ENCODE data around the gene SEPSECS.

SEPSECS gene

DNA sequence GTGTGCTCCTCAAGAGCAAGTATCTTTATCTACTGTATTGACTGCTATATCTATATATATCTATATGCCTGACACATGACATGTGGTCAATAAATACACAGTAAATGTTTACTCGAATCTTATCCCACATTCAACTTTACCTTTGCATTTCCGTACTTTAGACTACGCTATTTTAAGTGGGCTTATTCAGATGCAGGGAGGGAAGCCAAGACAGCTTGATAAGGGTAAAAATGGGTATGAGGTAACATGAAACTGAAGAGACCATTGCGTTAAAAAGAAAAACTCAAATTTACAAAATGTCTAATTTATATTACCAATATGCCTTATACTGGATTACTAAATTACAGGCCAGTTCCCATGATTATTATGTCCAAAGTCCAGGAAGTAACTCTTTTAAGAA lies 17.8 kb downstream of the SEPSECS start (continued):
- TF ChIP-seq, protein P1, sequence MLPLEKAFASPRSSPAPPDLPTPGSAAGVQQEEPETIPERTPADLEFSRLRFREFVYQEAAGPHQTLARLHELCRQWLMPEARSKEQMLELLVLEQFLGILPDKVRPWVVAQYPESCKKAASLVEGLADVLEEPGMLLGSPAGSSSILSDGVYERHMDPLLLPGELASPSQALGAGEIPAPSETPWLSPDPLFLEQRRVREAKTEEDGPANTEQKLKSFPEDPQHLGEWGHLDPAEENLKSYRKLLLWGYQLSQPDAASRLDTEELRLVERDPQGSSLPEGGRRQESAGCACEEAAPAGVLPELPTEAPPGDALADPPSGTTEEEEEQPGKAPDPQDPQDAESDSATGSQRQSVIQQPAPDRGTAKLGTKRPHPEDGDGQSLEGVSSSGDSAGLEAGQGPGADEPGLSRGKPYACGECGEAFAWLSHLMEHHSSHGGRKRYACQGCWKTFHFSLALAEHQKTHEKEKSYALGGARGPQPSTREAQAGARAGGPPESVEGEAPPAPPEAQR (tag by site-specific recombination; IDR thresholded peaks at IDR 0.05): no peak
- TF ChIP-seq OSR2 (tag by site-specific recombination; IDR thresholded peaks at IDR 0.05) (no peak), ZNF707 (tag by site-specific recombination; IDR thresholded peaks at IDR 0.05) (no peak)

DNA sequence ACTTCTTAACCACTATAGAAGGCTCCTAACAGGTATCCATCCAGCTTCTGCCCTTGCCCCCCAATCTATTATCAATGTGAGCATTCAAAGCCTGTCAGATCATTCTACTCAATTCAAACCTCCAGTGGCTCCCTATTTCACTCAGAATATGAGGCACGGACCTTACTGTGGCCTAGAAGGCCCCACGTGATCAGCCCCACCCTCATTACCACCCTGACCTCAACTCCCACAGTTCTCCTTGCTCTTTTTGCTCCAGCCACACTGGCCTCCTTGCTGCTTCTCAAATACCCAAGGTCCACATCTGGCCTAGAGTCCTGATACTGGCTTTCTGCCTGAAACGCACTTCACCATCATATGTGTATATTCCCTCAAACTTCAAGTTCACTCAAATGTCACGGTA lies 18.7 kb downstream of the SEPSECS start:
- no peak for TF ChIP-seq HOXD13 (CRISPR knock-in tag; IDR thresholded peaks at IDR 0.05; ENCODE audit: borderline replicate concordance)
- Histone ChIP-seq H3K36me3 (ENCODE audit: control insufficient read depth in 2 of 2, insufficient read depth in 1 of 2, low read length in 2 of 2) (no peaks in the 10 kb centered on the region), H3K9me3 (ENCODE audit: control insufficient read depth, insufficient read depth, low read depth, low read length) (no peaks in the 10 kb centered on the region), H3K4me1 (ENCODE audit: control insufficient read depth, insufficient read depth, low read length) (no peaks in the 10 kb centered on the region), H3K27ac (ENCODE audit: extremely low read depth, low read depth, low read length) (no peak overlapping the region), H3K4me3 (ENCODE audit: low read depth, low read length) (no peak overlapping the region)
- POLR2A ChIA-PET: no interaction called here
- CTCF ChIA-PET: no interaction called here

DNA sequence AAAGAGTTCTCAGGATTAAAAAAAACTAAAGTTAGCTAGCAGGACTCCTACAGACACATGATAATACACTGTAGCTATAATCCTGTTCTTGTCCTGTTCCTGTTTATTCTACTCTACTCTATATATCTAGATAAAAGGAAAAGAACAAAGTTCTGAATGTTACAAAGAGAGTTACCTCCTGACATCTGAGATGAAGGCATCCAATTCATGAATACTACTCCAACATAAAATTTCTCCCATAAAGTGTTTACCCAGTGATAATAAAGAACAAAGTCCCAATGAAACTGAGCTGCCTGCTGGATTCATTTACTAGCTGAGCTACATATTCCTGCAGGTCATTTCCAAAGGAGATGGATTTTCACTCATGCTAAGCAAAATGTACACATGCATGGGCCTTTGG lies 27.1 kb downstream of the SEPSECS start:
- H3K36me3 ChIP-seq (ENCODE audit: control insufficient read depth in 2 of 2, insufficient read depth in 1 of 2, low read length in 2 of 2): no peaks in the 10 kb centered on the region
- no peaks in the 10 kb centered on the region for H3K4me1 ChIP-seq (ENCODE audit: control insufficient read depth, insufficient read depth, low read length)
- H3K27ac ChIP-seq (ENCODE audit: extremely low read depth, low read depth, low read length): no peak overlapping the region
- H3K4me3 ChIP-seq (ENCODE audit: low read depth, low read length): no peak overlapping the region
- ChIA-PET CTCF (interaction anchor here (0.6 kb wide), 1 partner anchor 244 kb away, joined by 4 read pairs; no protein-coding TSS in a partner anchor), POLR2A (no interaction called here)
- H3K9me3 ChIP-seq (ENCODE audit: control insufficient read depth, insufficient read depth, low read depth, low read length): no peaks in the 10 kb centered on the region
- no peak for TF ChIP-seq GLIS1 (tag by site-specific recombination; IDR thresholded peaks at IDR 0.05)
- TF ChIP-seq, protein P2, sequence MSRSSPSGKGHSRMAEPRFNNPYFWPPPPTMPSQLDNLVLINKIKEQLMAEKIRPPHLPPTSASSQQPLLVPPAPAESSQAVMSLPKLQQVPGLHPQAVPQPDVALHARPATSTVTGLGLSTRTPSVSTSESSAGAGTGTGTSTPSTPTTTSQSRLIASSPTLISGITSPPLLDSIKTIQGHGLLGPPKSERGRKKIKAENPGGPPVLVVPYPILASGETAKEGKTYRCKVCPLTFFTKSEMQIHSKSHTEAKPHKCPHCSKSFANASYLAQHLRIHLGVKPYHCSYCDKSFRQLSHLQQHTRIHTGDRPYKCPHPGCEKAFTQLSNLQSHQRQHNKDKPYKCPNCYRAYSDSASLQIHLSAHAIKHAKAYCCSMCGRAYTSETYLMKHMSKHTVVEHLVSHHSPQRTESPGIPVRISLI (tag by site-specific recombination; IDR thresholded peaks at IDR 0.05): no peak
- TF ChIP-seq ZBTB48 (tag by site-specific recombination; IDR thresholded peaks at IDR 0.05): no peak
- TF ChIP-seq ZNF560 (tag by site-specific recombination; IDR thresholded peaks at IDR 0.05; ENCODE audit: borderline replicate concordance): no peak
- TF ChIP-seq, protein P3, sequence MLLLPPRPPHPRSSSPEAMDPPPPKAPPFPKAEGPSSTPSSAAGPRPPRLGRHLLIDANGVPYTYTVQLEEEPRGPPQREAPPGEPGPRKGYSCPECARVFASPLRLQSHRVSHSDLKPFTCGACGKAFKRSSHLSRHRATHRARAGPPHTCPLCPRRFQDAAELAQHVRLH (tag by site-specific recombination; IDR thresholded peaks at IDR 0.05): no peak
- no peak for TF ChIP-seq ZNF174 (tag by site-specific recombination; IDR thresholded peaks at IDR 0.05)
- no peak for TF ChIP-seq ZNF792 (tag by site-specific recombination; IDR thresholded peaks at IDR 0.05)
- no peak for TF ChIP-seq ZNF16 (tag by site-specific recombination; IDR thresholded peaks at IDR 0.05; ENCODE audit: low read depth)
- TF ChIP-seq ZNF394 (tag by site-specific recombination; IDR thresholded peaks at IDR 0.05; ENCODE audit: borderline replicate concordance): no peak
- TF ChIP-seq ZNF677 (tag by site-specific recombination; IDR thresholded peaks at IDR 0.05): no peak
- TF ChIP-seq ZNF248 (tag by site-specific recombination; IDR thresholded peaks at IDR 0.05): no peak
- TF ChIP-seq MZF1 (tag by site-specific recombination; IDR thresholded peaks at IDR 0.05; ENCODE audit: borderline replicate concordance): no peak
- no peak for TF ChIP-seq ZNF292 (tag by site-specific recombination; IDR thresholded peaks at IDR 0.05; ENCODE audit: borderline replicate concordance, low read depth)
- TF ChIP-seq ZNF571 (tag by site-specific recombination; IDR thresholded peaks at IDR 0.05): no peak
- no peak for TF ChIP-seq ZNF2 (tag by site-specific recombination; IDR thresholded peaks at IDR 0.05)
- no peak for TF ChIP-seq ZNF585B (tag by site-specific recombination; IDR thresholded peaks at IDR 0.05)
- no peak for TF ChIP-seq ZNF548 (tag by site-specific recombination; IDR thresholded peaks at IDR 0.05)
- TF ChIP-seq ZNF664 (tag by site-specific recombination; IDR thresholded peaks at IDR 0.05): no peak
- no peak for TF ChIP-seq ZNF701 (tag by site-specific recombination; IDR thresholded peaks at IDR 0.05)
